Femur (tissue), 1 donor: ENCODE measurements around the gene NEK7.
"Not testable (repeated sequence)": the region's sequence is repeated elsewhere in the genome, so short reads cannot be mapped to it uniquely, and the experiment has no call there.

Experiments
- DNase-seq: peaks from one replicate; pipeline ENCODE4 v3.0.0-alpha.2; 2017

NEK7 gene

DNA sequence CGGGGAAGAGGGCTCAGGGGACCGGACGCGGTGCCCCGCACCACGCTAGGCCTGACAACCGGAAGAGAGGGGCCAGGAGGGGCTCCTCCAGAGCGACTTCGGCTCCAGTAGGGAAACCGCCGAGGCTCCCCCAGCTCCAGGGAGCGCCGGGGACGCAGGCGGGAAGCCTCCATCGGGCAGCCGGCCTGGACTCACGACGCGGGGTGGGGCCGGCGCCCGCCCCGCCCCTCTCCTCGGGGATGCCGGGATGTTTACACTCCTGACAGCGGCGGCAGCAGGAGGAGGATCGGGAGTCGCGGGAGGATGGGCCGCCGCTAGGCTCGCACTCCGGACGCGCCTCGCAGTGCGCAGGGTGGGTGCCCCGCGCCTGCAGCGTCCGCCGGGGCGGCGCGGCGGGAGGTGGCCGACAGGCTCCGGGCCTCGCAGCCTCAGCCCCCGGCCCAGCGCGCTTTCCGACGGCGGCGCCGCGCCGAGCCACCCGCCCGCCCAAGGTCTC lies at the start of gene NEK7:
Gene NEK7, plus strand, starts transcription at position 254 of the 496 bp plus-strand sequence. CDS start 75,583 bp downstream, outside the sequence.
- peak; percentile 91 for DNase-seq

DNA sequence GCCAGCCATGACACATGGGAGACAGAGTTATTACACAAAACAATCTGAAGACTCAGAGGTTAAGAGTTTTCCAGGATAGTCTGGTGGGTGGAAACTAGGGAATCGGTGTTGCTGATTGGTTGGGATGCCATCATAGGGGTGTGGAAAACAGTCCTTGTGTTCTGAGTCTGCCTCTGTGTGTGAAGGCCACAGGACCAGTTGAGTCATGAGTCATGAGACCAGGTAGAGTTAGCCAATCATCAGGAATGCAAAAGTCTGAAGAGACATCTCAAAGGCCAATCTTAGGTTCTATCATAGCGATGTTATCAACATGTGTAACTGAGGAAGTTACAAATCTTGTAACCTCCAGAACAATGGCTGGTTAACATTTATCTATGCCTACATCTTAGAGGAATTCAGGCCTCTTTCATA lies 49.7 kb upstream of the NEK7 start:
- DNase-seq, result no peak

- DNase-seq, result no peak
Observed at GRCh38 chr1:198108636-198109370, 48.0 kb upstream of the NEK7 start.

GRCh38 chr1:198109371-198109715 lies 47.5 kb upstream of the NEK7 start:
- no peak for DNase-seq

GRCh38 chr1:198113342-198113750 lies 43.5 kb upstream of the NEK7 start:
- DNase-seq, result no peak

DNA sequence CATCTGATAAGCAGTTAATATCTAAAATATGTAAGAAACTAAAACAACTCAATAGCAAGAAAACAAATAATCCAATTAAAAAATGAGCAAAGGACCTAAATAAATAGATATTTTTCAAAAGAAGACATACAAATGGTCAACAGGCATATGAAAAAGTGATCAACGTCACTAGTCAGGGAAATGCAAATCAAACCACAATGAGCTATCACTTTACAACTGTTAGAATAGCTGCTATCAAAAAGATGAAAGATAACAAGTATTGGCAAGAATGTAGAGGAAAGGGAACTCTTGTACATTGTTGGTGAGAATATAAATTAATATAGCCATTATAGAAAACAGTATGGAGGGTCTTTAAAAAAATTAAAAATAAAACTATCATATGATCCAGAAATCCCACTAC lies 40.7 kb upstream of the NEK7 start:
- no peak for DNase-seq

DNA sequence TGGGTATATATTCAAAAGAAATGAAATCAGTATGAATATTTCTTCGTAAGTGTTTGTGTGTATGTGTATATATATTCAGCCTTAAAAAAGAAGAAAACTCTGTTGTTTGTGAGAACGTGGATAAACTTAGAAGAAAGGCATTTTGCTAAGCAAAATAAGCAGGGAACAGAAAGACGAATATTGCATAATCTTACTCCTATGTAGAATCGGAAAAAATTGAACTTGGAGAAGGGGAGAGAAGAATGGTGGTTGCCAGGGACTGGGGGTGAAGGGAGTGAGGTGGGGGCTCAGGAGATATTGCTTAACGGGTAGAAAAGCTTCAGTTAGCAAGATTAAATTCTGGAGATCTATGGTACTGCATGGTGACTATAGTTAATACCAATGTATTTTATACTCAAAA lies 40.3 kb upstream of the NEK7 start:
- DNase-seq, result no peak

GRCh38 chr1:198117267-198117666 lies 39.5 kb upstream of the NEK7 start:
- no peak for DNase-seq

DNA sequence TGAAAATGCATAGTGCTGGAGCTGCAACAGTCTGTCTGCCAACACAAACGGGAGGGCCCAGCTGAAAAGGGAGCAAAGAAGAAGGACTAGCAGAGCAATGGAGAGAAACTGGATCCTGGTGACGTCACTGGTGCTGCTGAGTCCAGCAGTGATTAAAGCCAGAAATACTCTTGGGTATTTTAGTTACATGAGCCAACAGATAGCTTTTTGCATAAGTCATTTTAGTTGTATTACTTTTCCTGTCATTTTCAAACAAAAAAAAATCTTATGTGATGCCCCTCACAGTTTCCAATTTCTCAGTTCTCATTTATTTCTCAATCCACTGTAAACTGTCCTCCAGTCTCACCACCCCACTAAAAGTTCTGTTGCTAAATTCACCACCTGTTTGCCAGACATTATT lies 38.7 kb upstream of the NEK7 start:
- DNase-seq, result peak; percentile 89

- no peak for DNase-seq
Observed at GRCh38 chr1:198119906-198120305, 36.9 kb upstream of the NEK7 start.

DNA sequence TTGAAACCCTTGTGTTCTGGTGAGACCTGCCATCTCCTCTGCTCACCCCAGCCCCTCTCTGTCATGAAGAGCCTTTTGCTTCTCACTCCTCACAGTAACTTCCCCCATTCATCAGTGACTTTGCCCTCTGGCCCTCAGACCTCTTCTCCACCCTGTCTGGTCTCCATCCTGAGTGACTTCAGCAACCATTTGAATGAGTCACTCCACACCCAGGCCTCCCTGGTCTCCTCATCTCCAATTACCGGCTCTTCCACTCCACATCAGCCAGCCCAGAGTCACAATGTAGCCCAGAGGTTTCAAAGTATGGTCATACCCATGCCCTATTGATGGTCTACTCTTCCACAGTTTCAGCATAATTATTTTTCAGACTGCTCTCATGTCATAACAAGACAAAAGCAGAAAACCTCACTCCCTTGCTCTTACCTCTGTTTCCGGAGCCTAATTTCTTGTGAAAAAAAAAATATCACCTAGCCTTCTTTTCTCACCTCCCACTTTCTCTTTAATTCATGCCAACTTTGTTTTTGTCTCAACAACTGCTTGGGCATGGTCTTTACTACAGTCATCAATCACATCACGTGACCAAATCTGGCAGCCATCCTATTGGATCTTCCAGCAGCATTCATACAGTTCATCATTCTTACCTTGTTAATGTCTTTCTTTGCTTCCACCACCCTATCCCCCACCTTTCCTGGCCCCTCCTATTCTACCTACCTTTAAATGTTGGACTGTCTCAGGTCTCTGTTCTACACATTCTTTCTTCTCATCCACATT lies 35.6 kb upstream of the NEK7 start:
- no peak for DNase-seq

- no peak for DNase-seq
Observed at GRCh38 chr1:198122693-198123092, 34.1 kb upstream of the NEK7 start.

GRCh38 chr1:198123133-198123532 lies 33.7 kb upstream of the NEK7 start:
- no peak for DNase-seq

DNA sequence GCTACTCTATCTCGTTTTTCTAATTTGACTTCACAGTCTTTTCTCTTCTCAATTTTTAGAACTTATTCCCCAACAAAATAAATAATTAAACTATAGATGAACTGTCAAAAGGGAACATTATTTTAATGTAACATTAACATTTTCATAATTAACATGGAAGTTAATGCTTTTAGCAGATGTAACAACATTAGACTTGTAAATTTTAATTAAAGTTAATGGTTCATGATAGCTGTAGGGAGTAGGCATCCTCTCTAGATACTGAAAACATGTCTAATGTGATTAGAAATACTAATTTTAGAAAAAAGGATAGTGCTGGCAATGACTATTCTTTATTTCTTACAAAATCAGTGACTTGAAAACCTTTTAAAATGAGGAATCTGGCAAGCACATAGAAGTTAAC lies 32.1 kb upstream of the NEK7 start:
- DNase-seq, result no peak

DNA sequence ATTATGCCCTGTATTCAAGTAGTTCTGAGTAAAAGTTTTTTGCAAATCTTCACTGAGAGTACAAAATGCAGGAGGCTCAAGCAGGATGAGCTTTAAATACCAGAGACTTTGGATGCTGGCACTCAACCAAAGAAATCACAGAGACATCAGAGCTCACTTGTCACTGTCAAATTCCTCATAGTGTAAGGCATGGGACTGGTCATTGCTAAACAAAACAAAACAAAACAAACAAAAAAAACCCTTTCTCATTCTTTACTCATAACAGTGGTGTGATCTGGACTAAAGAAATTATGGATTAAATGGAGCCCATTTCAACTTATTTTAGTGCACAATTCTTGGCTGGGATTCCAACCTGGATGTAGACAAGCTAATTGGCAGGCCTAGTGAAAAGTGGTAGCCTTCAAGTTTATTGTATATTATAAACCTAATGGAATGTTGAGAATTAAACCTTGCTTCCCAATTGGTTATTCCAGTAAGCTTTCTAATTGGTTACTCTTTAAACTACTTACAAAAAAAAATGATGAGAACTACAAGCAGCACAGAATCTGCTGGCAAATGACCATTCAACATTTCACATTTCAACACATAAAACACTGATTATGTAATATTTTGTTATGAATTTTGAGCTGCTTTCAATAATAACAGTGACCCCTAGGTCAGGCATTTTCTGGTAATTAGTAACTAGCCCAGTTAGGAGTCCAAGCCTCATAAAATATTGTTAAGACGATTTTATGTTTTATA lies 30.6 kb upstream of the NEK7 start:
- DNase-seq, result no peak

- DNase-seq, result no peak
Observed at GRCh38 chr1:198128533-198128932, 28.3 kb upstream of the NEK7 start.

DNA sequence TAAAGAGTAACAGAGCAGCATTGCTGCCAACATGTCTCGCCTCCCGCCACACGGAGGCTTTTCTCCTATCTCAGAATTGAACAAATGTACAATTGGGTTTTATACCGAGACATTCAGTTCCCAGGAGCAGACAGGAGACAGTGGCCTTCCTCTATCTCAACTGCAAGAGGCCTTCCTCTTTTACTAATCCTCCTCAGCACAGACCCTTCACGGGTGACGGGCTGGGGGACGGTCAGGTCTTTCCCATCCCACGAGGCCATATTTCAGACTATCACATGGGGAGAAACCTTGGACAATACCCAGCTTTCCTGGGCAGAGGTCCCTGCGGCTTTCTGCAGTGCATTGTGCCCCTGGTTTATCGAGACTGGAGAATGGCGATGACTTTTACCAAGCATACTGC lies 26.7 kb upstream of the NEK7 start:
- not testable (repeated sequence) for DNase-seq

DNA sequence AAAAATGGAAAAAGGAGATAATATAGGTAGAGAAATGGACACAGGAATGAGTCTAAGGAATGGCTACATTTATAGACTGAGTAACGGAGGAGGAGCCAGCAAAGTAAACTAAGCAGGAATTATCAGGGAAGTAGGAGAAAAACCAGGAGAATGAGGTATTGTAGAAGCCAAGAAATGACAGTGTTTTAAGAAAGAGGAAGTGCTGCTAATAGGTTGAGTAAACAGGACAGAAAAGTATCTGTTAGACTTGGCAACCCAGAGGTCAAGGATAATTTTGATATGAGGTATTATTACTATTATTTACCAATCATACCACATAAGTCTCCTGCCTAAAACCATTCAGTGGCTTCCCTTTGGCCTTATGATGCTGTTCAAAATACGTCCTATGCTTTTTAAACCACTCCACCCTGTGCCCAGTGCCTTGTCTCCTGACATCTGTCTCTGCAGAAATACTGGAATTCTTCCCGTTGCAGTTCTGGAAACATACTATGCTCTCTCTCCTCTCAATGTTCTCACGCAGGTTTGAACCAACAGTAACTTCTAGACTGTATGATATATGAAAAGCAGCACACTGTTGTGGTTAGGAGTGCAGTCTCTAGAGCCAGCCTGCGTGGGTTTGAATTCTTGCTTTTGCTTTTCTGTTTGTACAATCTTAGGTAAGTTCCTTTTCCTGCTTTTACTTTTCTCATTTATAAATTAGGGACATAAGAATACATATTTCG lies 24.6 kb upstream of the NEK7 start:
- no peak for DNase-seq

DNA sequence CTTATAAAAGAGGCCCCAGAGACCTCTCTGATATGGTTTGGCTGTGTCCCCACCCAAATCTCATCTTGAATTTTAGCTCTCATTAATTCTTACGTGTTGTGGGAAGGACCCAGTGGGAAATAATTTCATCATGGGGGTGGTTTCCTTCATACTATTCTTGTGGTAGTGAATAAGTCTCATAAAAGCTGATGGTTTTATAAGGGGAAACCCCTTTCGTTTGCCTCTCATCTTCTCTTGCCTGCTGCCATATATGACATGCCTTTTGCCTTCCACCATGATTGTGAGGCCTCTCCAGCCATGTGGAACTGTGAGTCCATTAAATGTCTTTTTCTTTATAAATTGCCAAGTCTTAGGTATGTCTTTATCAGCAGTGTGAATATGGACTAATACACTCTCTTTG lies 22.5 kb upstream of the NEK7 start:
- no peak for DNase-seq

- DNase-seq, result no peak
Observed at GRCh38 chr1:198135366-198135765, 21.4 kb upstream of the NEK7 start.

DNA sequence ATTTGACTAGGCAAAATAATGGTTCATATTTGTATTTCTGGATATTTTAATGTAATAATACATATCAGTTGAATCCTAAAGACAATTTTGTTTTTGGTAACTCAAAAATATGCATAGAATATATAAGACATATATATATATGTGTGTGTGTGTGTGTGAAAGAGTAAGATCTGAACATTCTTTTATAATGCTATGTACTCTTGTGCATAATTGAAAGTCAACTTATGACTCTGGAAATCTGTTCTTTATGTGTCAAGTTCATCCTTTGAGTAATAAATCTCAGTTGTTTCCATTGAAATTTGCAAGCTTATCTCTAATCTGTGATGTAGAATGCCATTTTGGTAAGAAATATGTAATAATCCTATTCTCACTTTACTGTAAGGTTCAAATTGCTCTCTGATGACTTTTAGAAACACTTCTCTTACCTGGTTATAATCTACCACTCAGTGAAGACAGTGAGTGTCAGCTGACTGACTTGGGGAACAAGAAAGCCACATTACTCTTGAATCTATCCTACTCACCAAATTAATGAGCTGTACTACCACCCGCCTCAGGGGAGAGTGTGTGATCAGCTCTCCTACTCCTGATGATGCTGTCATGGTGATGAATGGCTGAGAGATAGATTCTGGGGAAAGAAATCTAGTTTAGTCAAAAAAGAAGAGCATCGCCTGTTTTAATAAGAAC lies 15.0 kb upstream of the NEK7 start:
- no peak for DNase-seq

DNA sequence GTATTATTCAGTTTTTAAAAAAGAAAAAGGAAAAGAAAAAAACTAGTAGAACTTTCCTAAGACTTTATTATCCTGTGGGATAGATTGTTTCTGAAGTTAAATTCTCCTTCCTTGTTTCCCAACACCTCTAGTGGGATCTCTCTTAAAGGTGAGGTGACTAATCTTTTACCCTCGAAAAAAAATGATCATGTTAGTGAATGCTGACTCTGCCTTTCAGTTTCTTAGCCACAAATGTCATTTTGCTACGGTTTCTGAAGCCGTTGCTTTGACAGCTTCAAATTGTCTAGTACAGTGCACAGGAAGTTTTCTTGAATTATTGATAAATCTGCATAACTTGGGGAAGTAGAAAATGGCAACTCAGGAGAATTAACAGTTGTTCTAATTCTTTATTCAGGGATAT lies 13.0 kb upstream of the NEK7 start:
- no peak for DNase-seq
